Gastroesophageal sphincter (tissue), 3 donors: ENCODE results near the gene ZBTB43.

ENCODE experiments used
- CTCF ChIP-seq, 4 experiments: fragments of 200-600 bp in 2 of 4; fragments of 450-650 bp in 2 of 4; sonication (generic) in 1 of 4; IDR thresholded peaks; one replicate each; pipeline ENCODE4 v1.5.1; 2017 to 2019; ENCODE audit warnings: antibody characterized with exemption in 4 of 4, mild to moderate bottlenecking in 2 of 4, moderate library complexity in 2 of 4
- POLR2A ChIP-seq, 2 donors: fragments of 450-650 bp; IDR thresholded peaks; one replicate each; pipeline ENCODE4 v1.6.1; 2017; ENCODE audit warnings: antibody characterized with exemption in 2 of 2, mild to moderate bottlenecking in 2 of 2, moderate library complexity in 1 of 2

- TF ChIP-seq CTCF (IDR thresholded peaks at IDR 0.05), result no peak
- TF ChIP-seq POLR2A (IDR thresholded peaks at IDR 0.05), result no peak
Measured at GRCh38 chr9:126833020-126833419, 28.2 kb downstream of the ZBTB43 start.
